Uterus (tissue), 2 donors: ENCODE measurements around the gene NACC2.

Source experiments
- CTCF ChIP-seq, 4 experiments: fragments of 200-600 bp in 2 of 4; fragments of 450-650 bp in 2 of 4; sonication (generic) in 2 of 4; IDR thresholded peaks; one replicate each; pipeline ENCODE4 v1.5.1; 2016 to 2019; ENCODE audit warnings: antibody characterized with exemption in 4 of 4, mild to moderate bottlenecking in 2 of 4, moderate library complexity in 1 of 4
- POLR2A ChIP-seq, 2 donors: fragments of 450-650 bp; IDR thresholded peaks; one replicate each; pipeline ENCODE4 v1.6.1; 2016; ENCODE audit warnings: antibody characterized with exemption in 2 of 2, mild to moderate bottlenecking in 1 of 2, moderate library complexity in 1 of 2

GRCh38 chr9:136031094-136031493, 64.0 kb downstream of the NACC2 start:
- TF ChIP-seq CTCF (IDR thresholded peaks at IDR 0.05) (no peak), POLR2A (IDR thresholded peaks at IDR 0.05) (no peak)
